PC-9 (cell line): ENCODE data around the gene DBNL. TPM values are rescaled to one million over a fixed set of nuclear protein-coding genes. Genes with fewer than 3 reads are reported as not detected.

Experiments
- BruUV-seq: library from RNA; stranded (reverse); fragments of 400-500 nt; replicated peaks from 2 replicates; lab custom pipeline; 2021; lab: Mats Ljungman, UMichigan
- CTCF ChIA-PET: fragments of 300-600 bp; sonication (Branson Sonifier 250); formaldehyde crosslinking; loops from one replicate; lab custom pipeline; 2022; ENCODE audit warnings: antibody characterized with exemption; lab: Charles Lee
- POLR2A ChIA-PET: fragments of 300-600 bp; sonication (Branson Sonifier 250); formaldehyde crosslinking; loops from one replicate; lab custom pipeline; 2022; ENCODE audit warnings: antibody characterized with exemption; ENCODE audit not compliant: unreplicated experiment; lab: Charles Lee
- DNase-seq, 2 experiments: peaks; one replicate each; pipeline versions ENCODE4 v3.0.0 to v3.0.0-alpha.2; 2015 to 2022; ENCODE audit warnings: mixed read lengths in 1 of 2
- H2AFZ ChIP-seq: fragments of 200-600 bp; sonication (generic); 2 replicates; pipeline ENCODE4 v1.8.1; 2017; ENCODE audit warnings: antibody characterized with exemption
- H3F3A ChIP-seq: fragments of 200-600 bp; sonication (generic); 2 replicates; pipeline ENCODE4 v1.8.1; 2017; ENCODE audit warnings: antibody characterized with exemption, mild to moderate bottlenecking, low read depth; ENCODE audit not compliant: insufficient read depth
- H3K27ac ChIP-seq: fragments of 200-600 bp; sonication (generic); 2 replicates; pipeline ENCODE4 v1.6.1; 2016; ENCODE audit warnings: mixed run types
- H3K27me3 ChIP-seq: fragments of 200-600 bp; sonication (generic); 2 replicates; pipeline ENCODE4 v1.6.1; 2016; ENCODE audit warnings: low read depth, mixed run types; ENCODE audit not compliant: insufficient read depth
- H3K36me3 ChIP-seq: fragments of 200-600 bp; sonication (generic); 2 replicates; pipeline ENCODE4 v1.6.1; 2016; ENCODE audit warnings: low read depth, mixed run types
- H3K4me1 ChIP-seq: fragments of 200-600 bp; sonication (generic); replicated peaks from 2 replicates; pipeline ENCODE4 v1.6.1; 2016; ENCODE audit warnings: mixed run types; ENCODE audit not compliant: insufficient read depth
- H3K4me2 ChIP-seq: fragments of 200-600 bp; sonication (generic); 2 replicates; pipeline ENCODE4 v1.6.1; 2017; ENCODE audit warnings: mixed run types
- H3K4me3 ChIP-seq: fragments of 200-600 bp; sonication (generic); 2 replicates; pipeline ENCODE4 v1.6.1; 2016; ENCODE audit warnings: mixed run types
- H3K79me2 ChIP-seq: fragments of 200-600 bp; sonication (generic); 2 replicates; pipeline ENCODE4 v1.6.1; 2017; ENCODE audit warnings: low read depth, mixed run types
- H3K9me2 ChIP-seq: fragments of 200-600 bp; sonication (generic); 2 replicates; pipeline ENCODE4 v1.8.1; 2017; ENCODE audit warnings: mild to moderate bottlenecking; ENCODE audit not compliant: insufficient read depth
- H3K9me3 ChIP-seq: fragments of 200-600 bp; sonication (generic); 2 replicates; pipeline ENCODE4 v1.8.1; 2016; ENCODE audit warnings: low read depth; ENCODE audit not compliant: insufficient read depth
- H4K20me1 ChIP-seq: fragments of 200-600 bp; sonication (generic); 2 replicates; pipeline ENCODE4 v1.8.1; 2017; ENCODE audit not compliant: insufficient read depth
- CTCF ChIP-seq: fragments of 200-600 bp; sonication (generic); conservative IDR thresholded peaks from 2 replicates; pipeline ENCODE4 v1.6.1; 2017; ENCODE audit warnings: mixed run types, antibody characterized with exemption, mild to moderate bottlenecking, moderate library complexity
- EZH2 ChIP-seq: fragments of 200-600 bp; sonication (generic); IDR thresholded peaks from 2 replicates; pipeline ENCODE4 v1.8.0; 2017; ENCODE audit warnings: antibody characterized with exemption, low read depth
- intact Hi-C: fragments of 100-400 bp; cut with micrococcal nuclease; formaldehyde crosslinking; loops from one replicate; pipeline ENCODE4 v1.10.0; 2022; ENCODE audit not compliant: unreplicated experiment
- total RNA-seq: library from RNA; stranded (reverse); gene quantifications from 2 replicates; pipeline ENCODE4 v1.2.3, GENCODE V29; 2021

DBNL gene
- total RNA-seq, 1 experiment from 2014 or later: 70.7 TPM

- Histone ChIP-seq H3K27me3 (no peaks in the 10 kb centered on the region), H3K27ac (no peak overlapping the region), H3K9me2 (no peaks in the 10 kb centered on the region), H4K20me1 (no peaks in the 10 kb centered on the region), H3F3A (peaks cover 14% of the 10 kb centered on the region; the same call in 1 of the 2 replicates), H3K9me3 (no peaks in the 10 kb centered on the region), H3K4me2 (no peak overlapping the region), H3K36me3 (no peaks in the 10 kb centered on the region), H3K79me2 (peaks cover 3% of the 10 kb centered on the region; the same call in 1 of the 2 replicates), H3K4me3 (no peak overlapping the region), H2AFZ (no peak overlapping the region), H3K4me1 (peaks cover 10% of the 10 kb centered on the region; the same call in 1 of the 2 replicates)
- TF ChIP-seq CTCF: no peak
- no peak for TF ChIP-seq EZH2
- intact Hi-C loops: no loop called here
- ChIA-PET CTCF (no interaction called here), POLR2A (no interaction called here)
- no TSS peak for BruUV-seq
- DNase-seq: no peak
Measured at GRCh38 chr7:44086627-44087026, 42.1 kb downstream of the DBNL start.

- intact Hi-C loops: no loop called here
- H3K9me3 ChIP-seq: no peaks in the 10 kb centered on the region
- no peaks in the 10 kb centered on the region for H3K27me3 ChIP-seq
- H3K4me1 ChIP-seq: peaks cover 9% of the 10 kb centered on the region; the same call in 1 of the 2 replicates
- H4K20me1 ChIP-seq: no peaks in the 10 kb centered on the region
- no peak overlapping the region for H2AFZ ChIP-seq
- no peak overlapping the region for H3K27ac ChIP-seq
- H3K4me3 ChIP-seq: no peak overlapping the region
- no peaks in the 10 kb centered on the region for H3K36me3 ChIP-seq
- H3K9me2 ChIP-seq: no peaks in the 10 kb centered on the region
- no peak for DNase-seq
- TF ChIP-seq EZH2 (no peak), CTCF (no peak)
- no peak overlapping the region for H3K4me2 ChIP-seq
- POLR2A ChIA-PET: no interaction called here
- BruUV-seq: no TSS peak
- CTCF ChIA-PET: no interaction called here
- peaks cover 9% of the 10 kb centered on the region; the same call in 1 of the 2 replicates for H3F3A ChIP-seq
- no peaks in the 10 kb centered on the region for H3K79me2 ChIP-seq
Measured at GRCh38 chr7:44087911-44088838, 43.7 kb downstream of the DBNL start.

GRCh38 chr7:44093102-44093641, 48.7 kb downstream of the DBNL start:
- no peaks in the 10 kb centered on the region for H3K79me2 ChIP-seq
- CTCF ChIA-PET: interaction anchor here (0.6 kb wide), 1 partner anchor 380 kb away, joined by 3 read pairs; no protein-coding TSS in a partner anchor

More at GRCh38 chr7:44093102-44093641, 48.7 kb downstream of the DBNL start:
- Histone ChIP-seq H4K20me1 (no peaks in the 10 kb centered on the region), H3F3A (no peaks in the 10 kb centered on the region), H3K27ac (no peak overlapping the region), H3K9me2 (no peaks in the 10 kb centered on the region), H3K4me2 (no peak overlapping the region), H3K27me3 (no peaks in the 10 kb centered on the region), H3K9me3 (no peaks in the 10 kb centered on the region), H2AFZ (no peak overlapping the region; the same call in 1 of the 2 replicates), H3K36me3 (no peaks in the 10 kb centered on the region), H3K4me1 (peaks cover 6% of the 10 kb centered on the region; the same call in 1 of the 2 replicates), H3K4me3 (no peak overlapping the region)
- BruUV-seq: no TSS peak
- TF ChIP-seq EZH2 (no peak), CTCF (no peak)
- intact Hi-C loops: no loop called here
- DNase-seq: no peak
- POLR2A ChIA-PET: no interaction called here
